Measurements from ENCODE around the gene EXOC5.
A peak's percentile ranks its signal among the peaks of the same experiment; 100 is the strongest.

Gene EXOC5, protein sequence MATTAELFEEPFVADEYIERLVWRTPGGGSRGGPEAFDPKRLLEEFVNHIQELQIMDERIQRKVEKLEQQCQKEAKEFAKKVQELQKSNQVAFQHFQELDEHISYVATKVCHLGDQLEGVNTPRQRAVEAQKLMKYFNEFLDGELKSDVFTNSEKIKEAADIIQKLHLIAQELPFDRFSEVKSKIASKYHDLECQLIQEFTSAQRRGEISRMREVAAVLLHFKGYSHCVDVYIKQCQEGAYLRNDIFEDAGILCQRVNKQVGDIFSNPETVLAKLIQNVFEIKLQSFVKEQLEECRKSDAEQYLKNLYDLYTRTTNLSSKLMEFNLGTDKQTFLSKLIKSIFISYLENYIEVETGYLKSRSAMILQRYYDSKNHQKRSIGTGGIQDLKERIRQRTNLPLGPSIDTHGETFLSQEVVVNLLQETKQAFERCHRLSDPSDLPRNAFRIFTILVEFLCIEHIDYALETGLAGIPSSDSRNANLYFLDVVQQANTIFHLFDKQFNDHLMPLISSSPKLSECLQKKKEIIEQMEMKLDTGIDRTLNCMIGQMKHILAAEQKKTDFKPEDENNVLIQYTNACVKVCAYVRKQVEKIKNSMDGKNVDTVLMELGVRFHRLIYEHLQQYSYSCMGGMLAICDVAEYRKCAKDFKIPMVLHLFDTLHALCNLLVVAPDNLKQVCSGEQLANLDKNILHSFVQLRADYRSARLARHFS

DNA sequence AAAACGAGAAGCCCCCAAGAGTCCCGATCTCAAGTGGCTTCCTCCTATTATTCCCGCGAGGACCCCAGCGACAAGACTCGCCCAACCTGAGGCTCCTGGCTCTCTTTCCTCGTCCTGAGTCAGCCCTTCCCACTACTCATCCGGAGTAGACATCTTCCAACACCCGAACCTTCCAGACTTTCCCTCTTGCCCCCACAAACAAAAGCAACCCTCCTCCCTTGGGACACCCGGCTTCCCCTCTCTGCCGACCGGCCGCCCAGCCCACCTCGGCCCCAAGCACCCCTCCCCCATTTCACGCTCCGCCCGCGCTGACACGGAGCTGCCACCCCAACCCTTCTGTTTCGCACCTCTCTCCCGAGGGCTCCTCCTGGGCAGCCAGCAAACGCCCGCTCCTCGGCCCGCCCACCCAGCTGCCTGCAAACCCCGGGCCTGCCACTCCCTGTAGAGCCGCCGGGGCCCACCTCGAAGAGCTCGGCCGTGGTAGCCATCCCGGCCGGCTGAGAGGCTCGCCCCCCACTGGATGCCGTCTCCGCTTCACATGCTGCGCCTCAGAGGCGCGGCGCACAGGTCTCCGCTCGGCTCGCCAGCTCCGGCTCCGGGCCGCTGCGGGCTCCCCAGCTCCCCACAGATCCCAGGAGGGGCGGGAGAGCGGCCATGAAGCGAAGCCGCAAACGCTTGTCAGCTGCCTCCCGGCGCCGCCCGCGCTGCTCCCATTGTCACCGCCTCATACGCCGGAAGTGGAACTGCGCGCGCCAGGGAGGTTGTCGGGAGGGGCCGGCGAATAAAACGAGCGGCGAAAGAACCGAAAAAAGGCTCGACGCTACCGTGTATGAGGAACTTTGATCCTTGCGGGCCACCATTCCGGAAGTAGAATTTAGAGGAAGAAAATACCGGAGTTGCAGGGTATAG is at the start of gene EXOC5, which contains the start of gene AP5M1:
Gene EXOC5, minus strand, starts transcription at position 745 of the 909 bp plus-strand sequence. Its CDS starts 257 bp downstream, at position 488.
Gene AP5M1, plus strand, starts transcription at position 811 of the 909 bp plus-strand sequence. CDS start 344 bp downstream, outside the sequence.
- peak; percentile 88 for DNase-seq (ENCODE audit: low read depth)

DNA sequence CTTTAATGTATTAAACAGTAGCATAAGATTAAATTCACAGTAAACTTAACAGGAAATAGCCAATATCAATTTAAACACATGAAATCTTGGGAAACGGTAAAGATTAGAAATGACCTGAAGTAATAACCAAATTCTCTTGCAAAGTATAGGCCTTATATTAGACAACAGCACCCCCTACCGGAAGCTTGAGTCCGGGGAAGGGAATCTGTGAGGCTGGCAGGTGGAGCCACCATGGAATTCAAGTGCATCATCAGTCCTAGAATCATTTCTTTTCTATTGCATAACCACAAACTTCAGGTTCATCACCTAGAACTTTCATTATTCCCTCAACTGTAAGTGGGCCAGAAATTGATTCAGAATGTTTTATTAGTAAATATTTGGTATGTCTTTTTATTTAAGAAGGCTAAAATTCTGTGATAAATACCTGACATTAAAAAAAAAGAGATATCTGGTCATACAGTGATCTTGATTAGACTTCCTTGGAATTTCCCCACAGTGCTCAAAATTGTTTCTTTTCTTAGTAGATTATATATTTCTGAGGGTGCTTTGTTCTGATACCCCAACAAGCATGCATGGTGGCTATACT is 48.6 kb upstream of the EXOC5 start:
- DNase-seq (ENCODE audit: low read depth): peak; percentile 74

GRCh38 chr14:57314396-57315089 is 45.8 kb upstream of the EXOC5 start:
- no peak for DNase-seq (ENCODE audit: low read depth)

DNA sequence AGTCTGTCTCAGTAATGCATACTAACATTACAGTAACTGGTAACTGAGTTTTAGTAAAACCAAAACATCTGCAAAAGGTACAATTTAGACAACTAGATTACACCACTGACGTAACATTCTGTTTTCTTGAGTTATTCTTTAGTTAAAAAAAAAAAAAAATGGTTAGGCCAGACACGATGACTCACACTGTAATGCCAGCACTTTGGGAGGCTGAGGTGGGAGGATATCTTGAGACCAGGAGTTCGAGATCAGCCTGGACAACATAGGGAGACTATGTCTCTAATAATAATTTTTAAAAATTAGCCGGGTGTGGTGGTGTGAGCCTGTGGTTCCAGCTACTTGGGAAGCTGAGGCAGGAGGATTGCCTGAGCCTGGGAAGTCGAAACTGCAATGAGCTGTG is 34.2 kb upstream of the EXOC5 start:
- peak; percentile 28 for DNase-seq (ENCODE audit: low read depth)

- no peak for DNase-seq (ENCODE audit: low read depth)
Measured at GRCh38 chr14:57299511-57299910, 30.8 kb upstream of the EXOC5 start.

DNA sequence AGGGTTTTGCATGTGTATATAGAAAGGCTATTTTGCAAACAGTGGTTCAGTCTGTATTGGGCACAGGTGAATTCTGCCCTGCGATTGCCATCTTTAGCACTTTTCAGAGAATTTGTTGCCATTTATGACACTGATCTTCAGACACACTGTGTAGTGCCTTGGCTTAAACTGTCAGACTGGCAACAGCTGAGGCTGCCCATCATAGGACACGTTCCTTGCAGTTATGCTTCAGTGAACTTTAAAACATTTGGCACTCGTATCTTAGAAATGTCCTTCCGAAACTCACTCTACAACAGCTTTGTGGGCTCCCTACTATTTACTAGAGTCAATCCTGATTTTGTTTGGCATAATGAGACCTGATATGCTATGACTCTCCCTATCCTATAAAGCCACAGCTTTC is 29.1 kb upstream of the EXOC5 start:
- no peak for DNase-seq (ENCODE audit: low read depth)

GRCh38 chr14:57295239-57295638 is 26.5 kb upstream of the EXOC5 start:
- DNase-seq (ENCODE audit: low read depth): no peak

DNA sequence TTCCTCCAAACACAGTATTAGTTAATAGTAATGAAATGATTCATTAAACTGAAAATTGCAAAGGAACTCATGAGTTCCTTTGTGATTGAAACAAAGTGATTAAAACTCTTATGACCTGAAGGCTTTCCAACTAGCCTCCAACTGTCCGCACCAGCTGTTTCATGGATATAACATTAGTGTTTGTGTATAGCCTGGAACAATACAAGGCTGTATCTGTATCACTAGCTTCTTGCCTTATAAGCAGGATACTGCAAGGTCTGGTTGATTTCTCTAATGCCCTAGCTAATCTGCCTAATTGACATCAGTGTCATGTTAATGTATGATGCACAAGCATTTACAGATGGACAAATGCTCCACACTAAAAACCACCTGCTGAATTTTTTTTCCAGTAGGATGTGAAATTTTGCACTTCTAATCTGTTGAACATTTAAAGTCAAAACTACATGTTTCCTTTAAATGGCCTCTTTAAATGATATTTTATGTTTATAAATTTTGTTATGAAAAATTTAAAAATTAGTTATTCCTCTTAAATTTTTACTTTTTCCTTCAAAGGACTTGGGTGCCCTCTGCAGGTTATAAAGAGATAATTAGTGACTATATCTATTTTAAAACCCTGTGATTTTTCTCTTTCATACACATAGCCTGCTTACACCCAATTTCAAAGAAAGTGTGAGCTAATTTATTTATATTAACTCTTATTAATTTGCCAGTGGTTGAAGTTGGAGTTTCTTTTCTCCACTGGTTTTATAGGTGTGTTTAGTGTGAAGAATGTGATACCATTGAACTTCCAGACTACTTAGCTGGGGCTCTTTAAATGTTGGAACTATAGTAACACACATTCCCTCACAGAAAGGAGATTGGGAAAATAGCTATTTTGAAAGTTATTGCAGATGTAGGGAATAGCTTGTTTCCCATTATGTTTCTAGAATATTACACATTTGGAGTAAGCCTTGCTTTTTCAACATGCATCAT is 25.4 kb upstream of the EXOC5 start:
- DNase-seq (ENCODE audit: low read depth): peak; percentile 17

- no peak for DNase-seq (ENCODE audit: low read depth)
Measured at GRCh38 chr14:57291692-57292647, 23.3 kb upstream of the EXOC5 start.

GRCh38 chr14:57290751-57291150 is 22.0 kb upstream of the EXOC5 start:
- DNase-seq (ENCODE audit: low read depth): no peak

GRCh38 chr14:57287745-57288144 is 19.0 kb upstream of the EXOC5 start:
- peak; percentile 17 for DNase-seq (ENCODE audit: low read depth)

DNA sequence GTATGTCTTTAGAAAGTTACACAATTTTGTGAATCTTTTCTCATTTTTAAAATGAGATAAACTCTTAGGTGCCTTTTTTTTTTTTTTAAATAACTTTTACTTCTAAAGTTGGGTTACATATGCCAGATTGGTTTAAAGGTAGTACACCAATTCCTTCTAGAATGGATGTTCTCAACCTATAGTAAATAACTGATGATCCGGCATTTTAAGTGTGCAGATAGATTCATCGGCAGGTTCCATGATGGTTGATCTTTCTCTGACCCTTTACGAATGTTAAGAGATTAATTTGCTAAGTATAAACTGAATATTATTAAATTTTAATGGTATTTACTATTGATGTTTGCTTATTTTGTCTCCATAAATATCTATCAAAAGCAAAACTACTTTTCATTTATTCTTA is 8.4 kb upstream of the EXOC5 start:
- DNase-seq (ENCODE audit: low read depth): no peak

DNA sequence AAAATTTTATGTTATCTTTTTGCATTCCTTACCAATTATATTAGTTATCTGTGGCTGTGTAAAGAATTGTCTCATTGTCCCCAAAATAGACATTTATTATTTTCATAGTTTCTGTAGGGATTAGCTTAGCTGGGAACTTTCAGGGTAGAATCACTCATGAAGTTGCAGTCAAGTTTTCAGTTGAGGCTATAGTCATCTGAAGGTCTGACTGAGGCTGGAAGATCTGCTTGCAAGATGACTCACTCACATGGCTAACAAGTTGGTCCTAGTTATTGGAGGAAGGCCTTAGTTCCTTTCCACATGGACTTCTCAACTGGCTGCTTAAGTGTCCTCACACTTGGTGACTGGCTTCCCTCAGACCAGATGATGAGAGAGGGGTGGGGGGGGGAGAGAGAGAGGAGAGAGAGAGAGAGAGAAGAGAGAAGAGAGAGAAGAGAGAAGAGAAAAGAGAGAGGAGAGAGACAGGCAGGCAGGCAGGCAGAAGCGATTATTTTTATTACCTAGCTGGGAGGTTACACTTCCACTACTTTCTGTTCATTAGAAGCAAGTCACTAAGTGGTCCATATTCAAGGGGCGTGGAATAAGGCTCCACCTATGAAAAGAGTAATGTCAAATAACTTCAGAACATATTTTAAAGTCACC is 6.4 kb upstream of the EXOC5 start:
- DNase-seq (ENCODE audit: low read depth): no peak

DNA sequence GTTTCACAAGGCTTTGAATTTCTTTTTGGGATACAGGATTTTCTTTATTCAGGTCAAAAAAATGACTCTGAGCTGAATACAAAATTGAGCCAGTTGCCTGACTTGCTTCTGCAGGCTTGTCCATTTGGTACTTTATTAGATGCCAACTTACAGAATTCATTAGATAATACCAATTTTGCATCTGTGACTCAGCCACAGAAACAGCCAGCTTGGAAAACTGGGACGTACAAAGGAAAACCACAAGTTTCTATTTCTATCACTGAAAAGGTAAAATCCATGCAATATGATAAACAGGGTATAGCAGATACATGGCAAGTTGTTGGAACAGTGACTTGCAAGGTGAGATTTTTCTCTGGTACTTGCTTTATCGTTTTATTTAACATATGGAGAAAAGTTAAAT is 5.8 kb upstream of the EXOC5 start:
- DNase-seq (ENCODE audit: low read depth): no peak

- no peak for DNase-seq (ENCODE audit: low read depth)
Measured at GRCh38 chr14:57273236-57273635, 4.5 kb upstream of the EXOC5 start.

DNA sequence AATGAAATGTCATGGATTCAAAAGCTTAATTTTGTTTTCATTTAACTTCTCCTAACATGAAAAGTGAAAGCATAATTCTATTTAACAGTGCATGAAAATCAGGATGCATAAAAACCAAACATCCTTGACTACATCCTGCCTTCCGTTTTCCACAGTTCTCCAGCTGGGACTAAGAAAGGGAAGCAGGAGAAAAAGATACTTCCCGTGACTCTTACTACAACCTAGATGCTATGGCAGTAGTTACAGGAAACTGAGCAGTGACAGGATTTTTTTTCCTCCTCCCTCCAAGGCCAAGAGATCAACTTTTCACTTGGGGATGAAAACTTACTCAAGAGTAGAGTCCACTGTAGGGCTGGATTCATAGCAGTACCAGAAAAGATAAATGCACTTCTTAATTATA is 2.6 kb downstream of the EXOC5 start:
- no peak for DNase-seq (ENCODE audit: low read depth)

DNA sequence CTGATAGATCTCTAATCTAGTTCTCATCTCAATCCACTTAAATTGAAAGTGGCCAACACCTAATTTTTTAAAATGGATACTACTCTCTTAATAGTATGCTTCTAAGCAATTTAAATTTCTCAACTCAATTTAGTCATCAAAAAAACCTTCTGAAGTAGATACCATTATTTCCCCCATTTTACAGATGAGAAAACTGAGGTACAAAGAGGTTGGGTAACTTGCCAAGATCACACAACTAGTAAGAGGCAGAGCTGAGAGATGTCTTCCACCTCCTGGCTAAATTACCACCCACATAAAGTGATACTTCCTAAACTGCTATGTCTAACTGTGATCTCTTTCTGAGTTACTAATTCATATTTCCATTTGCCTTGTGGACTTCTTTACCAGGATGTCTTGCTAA is 6.6 kb downstream of the EXOC5 start:
- DNase-seq (ENCODE audit: low read depth): no peak

- DNase-seq (ENCODE audit: low read depth): no peak
Measured at GRCh38 chr14:57261604-57262003, 7.1 kb downstream of the EXOC5 start.

Measured in amniotic epithelial cell (primary cell).